Measurements from ENCODE around the gene CNTF. TPM values are rescaled to one million over a fixed set of nuclear protein-coding genes. Genes with fewer than 3 reads are reported as not detected.
A peak's percentile ranks its signal among the peaks of the same experiment; 100 is the strongest.

The CNTF gene
- total RNA-seq, 1 experiment from 2014 or later = 2.9 TPM

GRCh38 chr11:58647141-58647699 lies 24.8 kb downstream of the CNTF start:
- ChIA-PET POLR2A (interaction anchor here (1.4 to 1.6 kb wide), 2 partner anchors 19 to 67 kb away, joined by 3 to 4 read pairs; no protein-coding TSS in a partner anchor), CTCF (interaction anchor here (0.6 to 2.8 kb wide), 6 partner anchors 17 to 272 kb away, joined by 3 to 13 read pairs (median 6); no protein-coding TSS in a partner anchor)
- intact Hi-C loops (cut with micrococcal nuclease) = no loop called here
- Mint-ChIP-seq H3K4me3 (ENCODE audit: unreplicated experiment) (no peak overlapping the region), H3K27me3 (ENCODE audit: insufficient read depth, unreplicated experiment) (no peaks in the 10 kb centered on the region), H3K36me3 (ENCODE audit: insufficient read depth, unreplicated experiment) (no peaks in the 10 kb centered on the region), H3K9me3 (ENCODE audit: unreplicated experiment) (peaks cover 7% of the 10 kb centered on the region), H3K27ac (ENCODE audit: low read depth, unreplicated experiment) (no peak overlapping the region), H3K4me1 (ENCODE audit: insufficient read depth, unreplicated experiment) (no peaks in the 10 kb centered on the region)
- no TSS peak for BruUV-seq (replicated peaks)
- TF ChIP-seq, protein P1, sequence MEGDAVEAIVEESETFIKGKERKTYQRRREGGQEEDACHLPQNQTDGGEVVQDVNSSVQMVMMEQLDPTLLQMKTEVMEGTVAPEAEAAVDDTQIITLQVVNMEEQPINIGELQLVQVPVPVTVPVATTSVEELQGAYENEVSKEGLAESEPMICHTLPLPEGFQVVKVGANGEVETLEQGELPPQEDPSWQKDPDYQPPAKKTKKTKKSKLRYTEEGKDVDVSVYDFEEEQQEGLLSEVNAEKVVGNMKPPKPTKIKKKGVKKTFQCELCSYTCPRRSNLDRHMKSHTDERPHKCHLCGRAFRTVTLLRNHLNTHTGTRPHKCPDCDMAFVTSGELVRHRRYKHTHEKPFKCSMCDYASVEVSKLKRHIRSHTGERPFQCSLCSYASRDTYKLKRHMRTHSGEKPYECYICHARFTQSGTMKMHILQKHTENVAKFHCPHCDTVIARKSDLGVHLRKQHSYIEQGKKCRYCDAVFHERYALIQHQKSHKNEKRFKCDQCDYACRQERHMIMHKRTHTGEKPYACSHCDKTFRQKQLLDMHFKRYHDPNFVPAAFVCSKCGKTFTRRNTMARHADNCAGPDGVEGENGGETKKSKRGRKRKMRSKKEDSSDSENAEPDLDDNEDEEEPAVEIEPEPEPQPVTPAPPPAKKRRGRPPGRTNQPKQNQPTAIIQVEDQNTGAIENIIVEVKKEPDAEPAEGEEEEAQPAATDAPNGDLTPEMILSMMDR (IDR thresholded peaks at IDR 0.05; ENCODE audit: unreplicated experiment) = no peak
- DNase-seq (ENCODE audit: unreplicated experiment) = no peak

DNA sequence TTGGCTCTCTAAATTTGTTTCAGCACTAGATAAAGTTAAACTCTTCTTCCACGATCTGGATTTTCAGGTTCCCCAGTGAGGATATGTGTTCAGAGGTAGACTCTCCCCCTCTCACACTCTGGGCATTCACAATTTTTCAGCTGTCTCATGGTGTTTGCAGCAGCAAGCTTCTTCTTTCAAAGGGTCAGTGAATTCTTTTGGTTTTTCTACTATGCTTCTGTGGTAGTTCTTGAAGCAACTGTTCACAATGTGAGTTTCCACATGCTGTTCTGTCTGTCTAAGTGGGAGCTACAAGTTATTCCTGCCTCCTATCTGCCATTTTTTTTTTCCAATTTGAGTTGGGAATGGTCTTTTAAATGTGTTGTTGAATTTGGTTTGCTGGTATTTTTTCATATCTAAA lies 25.4 kb downstream of the CNTF start:
- CTCF ChIA-PET = interaction anchor here (1.0 to 2.2 kb wide), 6 partner anchors 18 to 271 kb away, joined by 3 to 9 read pairs (median 4); no protein-coding TSS in a partner anchor
- POLR2A ChIA-PET = interaction anchor here (1.4 kb wide), 1 partner anchor 19 kb away, joined by 4 read pairs; no protein-coding TSS in a partner anchor
- Mint-ChIP-seq H3K27ac (ENCODE audit: low read depth, unreplicated experiment) (no peak overlapping the region), H3K4me3 (ENCODE audit: unreplicated experiment) (no peak overlapping the region), H3K4me1 (ENCODE audit: insufficient read depth, unreplicated experiment) (no peaks in the 10 kb centered on the region), H3K27me3 (ENCODE audit: insufficient read depth, unreplicated experiment) (no peaks in the 10 kb centered on the region), H3K9me3 (ENCODE audit: unreplicated experiment) (peaks cover 7% of the 10 kb centered on the region), H3K36me3 (ENCODE audit: insufficient read depth, unreplicated experiment) (no peaks in the 10 kb centered on the region)
- TF ChIP-seq, protein P1 (IDR thresholded peaks at IDR 0.05; ENCODE audit: unreplicated experiment) = no peak
- intact Hi-C loops (cut with micrococcal nuclease) = no loop called here
- no TSS peak for BruUV-seq (replicated peaks)
- DNase-seq (ENCODE audit: unreplicated experiment) = no peak

GRCh38 chr11:58649623-58650022 lies 27.2 kb downstream of the CNTF start:
- POLR2A ChIA-PET = interaction anchor here (1.3 kb wide), 1 partner anchor 22 kb away, joined by 4 read pairs; no protein-coding TSS in a partner anchor
- CTCF ChIA-PET = interaction anchor here (1.2 to 1.7 kb wide), 3 partner anchors 20 to 139 kb away, joined by 3 to 14 read pairs (median 4); no protein-coding TSS in a partner anchor

DNA sequence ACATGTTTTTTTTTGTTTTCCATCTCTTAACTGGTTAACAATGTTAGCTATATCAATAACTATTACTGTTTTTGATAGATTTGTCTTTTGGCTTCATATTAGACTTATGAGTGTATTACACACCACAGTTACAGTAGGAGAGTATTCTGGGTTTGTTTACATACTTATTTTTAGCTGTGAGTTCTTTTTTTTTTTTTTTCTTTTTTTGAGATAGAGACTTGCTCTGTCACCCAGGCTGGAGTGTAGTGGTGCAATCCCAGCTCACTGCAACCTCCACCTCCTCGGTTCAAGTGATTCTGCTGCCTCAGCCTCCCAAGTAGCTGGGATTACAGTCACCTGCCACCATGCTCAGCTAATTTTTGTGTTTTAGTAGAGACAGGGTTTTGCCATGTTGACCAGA lies 28.0 kb downstream of the CNTF start:
- intact Hi-C loops (cut with micrococcal nuclease) = loop anchor here (5.0 kb wide), 3 partner anchors 122 to 507 kb away; no protein-coding TSS in a partner anchor

More at GRCh38 chr11:58649623-58650022, 27.2 kb downstream of the CNTF start:
- Mint-ChIP-seq H3K36me3 (ENCODE audit: insufficient read depth, unreplicated experiment) (no peaks in the 10 kb centered on the region), H3K4me3 (ENCODE audit: unreplicated experiment) (no peak overlapping the region), H3K27ac (ENCODE audit: low read depth, unreplicated experiment) (no peak overlapping the region), H3K4me1 (ENCODE audit: insufficient read depth, unreplicated experiment) (no peaks in the 10 kb centered on the region), H3K27me3 (ENCODE audit: insufficient read depth, unreplicated experiment) (no peaks in the 10 kb centered on the region), H3K9me3 (ENCODE audit: unreplicated experiment) (no peaks in the 10 kb centered on the region)
- BruUV-seq (replicated peaks) = no TSS peak
- intact Hi-C loops (cut with micrococcal nuclease) = loop anchor here (5.0 kb wide), 3 partner anchors 123 to 508 kb away; no protein-coding TSS in a partner anchor
- DNase-seq (ENCODE audit: unreplicated experiment) = no peak
- TF ChIP-seq, protein P1 (IDR thresholded peaks at IDR 0.05; ENCODE audit: unreplicated experiment) = no peak

More for the DNA sequence above, 28.0 kb downstream of the CNTF start:
- Mint-ChIP-seq H3K4me3 (ENCODE audit: unreplicated experiment) (no peak overlapping the region), H3K27me3 (ENCODE audit: insufficient read depth, unreplicated experiment) (no peaks in the 10 kb centered on the region), H3K36me3 (ENCODE audit: insufficient read depth, unreplicated experiment) (no peaks in the 10 kb centered on the region), H3K9me3 (ENCODE audit: unreplicated experiment) (no peaks in the 10 kb centered on the region), H3K4me1 (ENCODE audit: insufficient read depth, unreplicated experiment) (no peaks in the 10 kb centered on the region), H3K27ac (ENCODE audit: low read depth, unreplicated experiment) (peak overlapping the region; percentile 26)
- TF ChIP-seq, protein P1 (IDR thresholded peaks at IDR 0.05; ENCODE audit: unreplicated experiment) = no peak
- ChIA-PET CTCF (interaction anchor here (0.6 to 1.7 kb wide), 9 partner anchors 14 to 939 kb away, joined by 3 to 14 read pairs (median 4); no protein-coding TSS in a partner anchor), POLR2A (interaction anchor here (1.3 to 1.4 kb wide), 2 partner anchors 11 to 22 kb away, joined by 3 to 4 read pairs; no protein-coding TSS in a partner anchor)
- BruUV-seq (replicated peaks) = no TSS peak
- no peak for DNase-seq (ENCODE audit: unreplicated experiment)

All from MCF 10A (cell line).